HEK293 (cell line): ENCODE results near the gene POM121L2.
A peak's percentile ranks its signal among the peaks of the same experiment; 100 is the strongest.

Experiments used
- BCL11A ChIP-seq: fragments of 450-650 bp; formaldehyde crosslinking; IDR thresholded peaks from 2 replicates; pipeline ENCODE4 v1.5.1; 2016; ENCODE audit warnings: low read depth, missing biosample characterization, missing genetic modification characterization
- GLIS2 ChIP-seq: fragments of 450-650 bp; formaldehyde crosslinking; IDR thresholded peaks from 2 replicates; pipeline ENCODE4 v1.5.1; 2016; ENCODE audit warnings: missing biosample characterization, missing genetic modification characterization
- KLF10 ChIP-seq: fragments of 450-650 bp; IDR thresholded peaks from 2 replicates; pipeline ENCODE4 v1.5.1; 2018; ENCODE audit warnings: missing biosample characterization, mild to moderate bottlenecking, missing genetic modification characterization
- KLF17 ChIP-seq: fragments of 450-650 bp; formaldehyde crosslinking; IDR thresholded peaks from 2 replicates; pipeline ENCODE4 v1.5.1; 2016; ENCODE audit warnings: missing biosample characterization, missing genetic modification characterization
- MEIS1 ChIP-seq: sonication (generic); formaldehyde crosslinking; IDR thresholded peaks from 2 replicates; pipeline ENCODE4 v1.8.1; 2022; ENCODE audit warnings: missing genetic modification reagents, mild to moderate bottlenecking, borderline replicate concordance
- PRDM2 ChIP-seq: fragments of 450-650 bp; formaldehyde crosslinking; IDR thresholded peaks from 2 replicates; pipeline ENCODE4 v1.5.1; 2016; ENCODE audit warnings: missing biosample characterization, missing genetic modification characterization, borderline replicate concordance
- TSHZ1 ChIP-seq: fragments of 450-650 bp; formaldehyde crosslinking; IDR thresholded peaks from 2 replicates; pipeline ENCODE4 v1.5.1; 2016; ENCODE audit warnings: missing biosample characterization, missing genetic modification characterization, borderline replicate concordance
- ZBTB26 ChIP-seq: fragments of 450-650 bp; formaldehyde crosslinking; optimal IDR thresholded peaks from 2 replicates; pipeline ENCODE3; 2016; ENCODE audit warnings: missing biosample characterization, mild to moderate bottlenecking, missing genetic modification characterization
- ZFP69B ChIP-seq: fragments of 450-650 bp; formaldehyde crosslinking; IDR thresholded peaks from 2 replicates; pipeline ENCODE4 v1.5.1; 2016; ENCODE audit warnings: missing biosample characterization, missing genetic modification characterization
- ZNF10 ChIP-seq: fragments of 450-650 bp; formaldehyde crosslinking; IDR thresholded peaks from 2 replicates; pipeline ENCODE4 v1.5.1; 2017; ENCODE audit warnings: missing biosample characterization, missing genetic modification characterization
- ZNF114 ChIP-seq: fragments of 450-650 bp; formaldehyde crosslinking; IDR thresholded peaks from 2 replicates; pipeline ENCODE4 v1.5.0; 2017; ENCODE audit warnings: missing biosample characterization, missing genetic modification characterization
- ZNF157 ChIP-seq: fragments of 450-650 bp; formaldehyde crosslinking; IDR thresholded peaks from 2 replicates; pipeline ENCODE4 v1.5.1; 2016; ENCODE audit warnings: missing biosample characterization, missing genetic modification characterization
- ZNF16 ChIP-seq: fragments of 450-650 bp; formaldehyde crosslinking; IDR thresholded peaks from 2 replicates; pipeline ENCODE4 v1.5.1; 2016; ENCODE audit warnings: low read depth, missing biosample characterization, missing genetic modification characterization
- ZNF211 ChIP-seq: fragments of 450-650 bp; formaldehyde crosslinking; IDR thresholded peaks from 2 replicates; pipeline ENCODE4 v1.5.1; 2016; ENCODE audit warnings: low read depth, missing biosample characterization, missing genetic modification characterization
- ZNF214 ChIP-seq: fragments of 450-650 bp; formaldehyde crosslinking; IDR thresholded peaks from 2 replicates; pipeline ENCODE4 v1.5.1; 2017; ENCODE audit warnings: missing biosample characterization, mild to moderate bottlenecking, missing genetic modification characterization, borderline replicate concordance
- ZNF433 ChIP-seq: fragments of 450-650 bp; formaldehyde crosslinking; IDR thresholded peaks from 2 replicates; pipeline ENCODE4 v1.5.1; 2016; ENCODE audit warnings: missing biosample characterization, missing genetic modification characterization, low read depth
- ZNF473 ChIP-seq: fragments of 450-650 bp; formaldehyde crosslinking; IDR thresholded peaks from 2 replicates; pipeline ENCODE4 v1.5.1; 2017; ENCODE audit warnings: missing biosample characterization, missing genetic modification characterization
- ZNF488 ChIP-seq: fragments of 450-650 bp; formaldehyde crosslinking; IDR thresholded peaks from 2 replicates; pipeline ENCODE4 v1.5.1; 2016; ENCODE audit warnings: missing biosample characterization, missing genetic modification characterization
- ZNF513 ChIP-seq: fragments of 450-650 bp; IDR thresholded peaks from 2 replicates; pipeline ENCODE4 v1.5.1; 2018; ENCODE audit warnings: missing biosample characterization, missing genetic modification characterization
- ZNF514 ChIP-seq: fragments of 450-650 bp; formaldehyde crosslinking; IDR thresholded peaks from 2 replicates; pipeline ENCODE4 v1.5.1; 2016; ENCODE audit warnings: missing biosample characterization, missing genetic modification characterization
- ZNF544 ChIP-seq: fragments of 450-650 bp; formaldehyde crosslinking; IDR thresholded peaks from 2 replicates; pipeline ENCODE4 v1.5.0; 2017; ENCODE audit warnings: missing biosample characterization, missing genetic modification characterization
- ZNF561 ChIP-seq: fragments of 450-650 bp; IDR thresholded peaks from 2 replicates; pipeline ENCODE4 v1.5.1; 2018; ENCODE audit warnings: missing biosample characterization, missing genetic modification characterization, borderline replicate concordance
- ZNF585B ChIP-seq: fragments of 450-650 bp; formaldehyde crosslinking; IDR thresholded peaks from 2 replicates; pipeline ENCODE4 v1.5.1; 2016; ENCODE audit warnings: missing biosample characterization, missing genetic modification characterization
- ZNF747 ChIP-seq: fragments of 450-650 bp; formaldehyde crosslinking; IDR thresholded peaks from 2 replicates; pipeline ENCODE4 v1.5.1; 2016; ENCODE audit warnings: missing biosample characterization, missing genetic modification characterization
- ZNF776 ChIP-seq: fragments of 450-650 bp; formaldehyde crosslinking; IDR thresholded peaks from 2 replicates; pipeline ENCODE4 v1.5.0; 2017; ENCODE audit warnings: missing biosample characterization, missing genetic modification characterization, borderline replicate concordance
- ZSCAN16 ChIP-seq: fragments of 450-650 bp; formaldehyde crosslinking; IDR thresholded peaks from 2 replicates; pipeline ENCODE4 v1.5.1; 2016; ENCODE audit warnings: missing biosample characterization, missing genetic modification characterization

The POM121L2 gene

GRCh38 chr6:27295301-27296079, 16.6 kb downstream of the POM121L2 start (continued):
- TF ChIP-seq PRDM2 (tag by site-specific recombination) = no peak
- no peak for TF ChIP-seq MEIS1 (CRISPR knock-in tag)
- TF ChIP-seq KLF17 (tag by site-specific recombination) = peak; percentile 75
- TF ChIP-seq ZNF585B (tag by site-specific recombination) = no peak
- TF ChIP-seq BCL11A (tag by site-specific recombination) = no peak
- TF ChIP-seq KLF10 (tag by site-specific recombination) = peak; percentile 32; the same call in 1 of the 2 replicates
- TF ChIP-seq ZNF513 (tag by site-specific recombination) = no peak
- no peak for TF ChIP-seq ZNF16 (tag by site-specific recombination)
- no peak for TF ChIP-seq ZNF211
- no peak for TF ChIP-seq ZNF473
- 0 out of 2 replicates have a peak, but pooled peaks have one; percentile 55 for TF ChIP-seq ZSCAN16 (tag by site-specific recombination)
- TF ChIP-seq ZNF488 = no peak
- TF ChIP-seq ZNF10 (tag by site-specific recombination) = 0 out of 2 replicates have a peak, but pooled peaks have one; percentile 87
- TF ChIP-seq ZNF747 (tag by site-specific recombination) = no peak
- TF ChIP-seq TSHZ1 = no peak
- no peak for TF ChIP-seq ZNF433 (tag by site-specific recombination)
- TF ChIP-seq ZNF544 (tag by site-specific recombination) = no peak
- TF ChIP-seq ZNF561 (tag by site-specific recombination) = peak; percentile 94
- TF ChIP-seq ZNF514 (tag by site-specific recombination) = no peak
- no peak for TF ChIP-seq ZBTB26 (tag by site-specific recombination)
- no peak for TF ChIP-seq ZNF114 (tag by site-specific recombination)
- no peak for TF ChIP-seq GLIS2
- TF ChIP-seq ZNF214 (tag by site-specific recombination) = no peak
- TF ChIP-seq ZNF157 (tag by site-specific recombination) = no peak
- no peak for TF ChIP-seq ZNF776 (tag by site-specific recombination)
- no peak for TF ChIP-seq ZFP69B (tag by site-specific recombination)
